ENCODE results near the gene STAT5B. TPM values are rescaled to one million over a fixed set of nuclear protein-coding genes. Genes with fewer than 3 reads are reported as not detected.
"Not testable (repeated sequence)": the region's sequence is repeated elsewhere in the genome, so short reads cannot be mapped to it uniquely, and the experiment has no call there.

The STAT5B gene
- total RNA-seq, 4 donors from 2014 or later: 52.7 to 105 (median 57.6) TPM

DNA sequence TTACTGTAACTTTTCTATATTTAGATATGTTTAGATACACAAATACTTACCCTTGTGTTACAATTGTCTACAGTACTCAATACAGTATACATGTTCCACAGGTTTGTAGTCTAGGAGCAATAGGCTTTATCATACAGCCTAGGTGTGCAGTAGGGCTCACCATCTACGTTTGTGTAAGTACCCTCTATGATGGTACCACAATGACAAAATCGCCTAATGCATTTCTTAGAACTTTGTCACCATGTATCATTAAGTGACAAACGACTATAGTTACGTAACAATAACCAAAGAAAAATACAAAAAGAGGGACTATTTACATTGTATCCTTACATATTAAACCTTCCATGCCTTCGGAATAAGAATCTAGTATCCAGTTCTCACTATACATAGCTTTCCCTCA is 8.0 kb downstream of the STAT5B start:
- no peaks in the 10 kb centered on the region for H3K36me3 ChIP-seq
- no peak overlapping the region for H3K27ac ChIP-seq
- no peaks in the 10 kb centered on the region for H3K9me3 ChIP-seq
- peaks cover 8% of the 10 kb centered on the region for H3K4me1 ChIP-seq
- 91% methylated on average over 5 of the region's 5 CpGs for WGBS
- H3K4me3 ChIP-seq: no peak overlapping the region
- no peaks in the 10 kb centered on the region for H3K27me3 ChIP-seq
- no peak for DNase-seq (ENCODE audit: low spot score in 2 of 2)
- TF ChIP-seq POLR2A (IDR thresholded peaks at IDR 0.05) (no peak), POLR2AphosphoS5 (IDR thresholded peaks at IDR 0.05) (no peak), CTCF (IDR thresholded peaks at IDR 0.05) (no peak), EP300 (IDR thresholded peaks at IDR 0.05) (no peak)

- Histone ChIP-seq H3K27ac (no peak overlapping the region), H3K9me3 (no peaks in the 10 kb centered on the region), H3K4me3 (no peak overlapping the region), H3K36me3 (no peaks in the 10 kb centered on the region), H3K27me3 (no peaks in the 10 kb centered on the region), H3K4me1 (peaks cover 4% of the 10 kb centered on the region)
- TF ChIP-seq EP300 (IDR thresholded peaks at IDR 0.05) (no peak), CTCF (IDR thresholded peaks at IDR 0.05) (no peak), POLR2AphosphoS5 (IDR thresholded peaks at IDR 0.05) (no peak), POLR2A (IDR thresholded peaks at IDR 0.05) (no peak)
- 72% methylated on average over 9 of the region's 9 CpGs for WGBS
- no peak for DNase-seq (ENCODE audit: low spot score in 2 of 2)
These were observed 9.0 kb downstream of the STAT5B start for GRCh38 chr17:42266918-42267766.

- H3K9me3 ChIP-seq: no peaks in the 10 kb centered on the region
- peaks cover 4% of the 10 kb centered on the region for H3K4me1 ChIP-seq
- DNase-seq (ENCODE audit: low spot score in 2 of 2): no peak
- H3K27ac ChIP-seq: no peak overlapping the region
- no peaks in the 10 kb centered on the region for H3K27me3 ChIP-seq
- WGBS: 87% methylated on average over 2 of the region's 2 CpGs
- TF ChIP-seq POLR2AphosphoS5 (IDR thresholded peaks at IDR 0.05): no peak
- no peak for TF ChIP-seq POLR2A (IDR thresholded peaks at IDR 0.05)
- no peak for TF ChIP-seq EP300 (IDR thresholded peaks at IDR 0.05)
- TF ChIP-seq CTCF (IDR thresholded peaks at IDR 0.05): no peak
- no peak overlapping the region for H3K4me3 ChIP-seq
- no peaks in the 10 kb centered on the region for H3K36me3 ChIP-seq
These were observed 9.7 kb downstream of the STAT5B start for GRCh38 chr17:42266462-42266861.

- H3K4me1 ChIP-seq; H3K27ac ChIP-seq; DNase-seq (ENCODE audit: low spot score in 2 of 2); H3K36me3 ChIP-seq; H3K4me3 ChIP-seq; H3K27me3 ChIP-seq; H3K9me3 ChIP-seq: not testable (repeated sequence)
- WGBS: 100% methylated on average over 3 of the region's 4 CpGs
These were observed 11.8 kb downstream of the STAT5B start for GRCh38 chr17:42264366-42264765.

DNA sequence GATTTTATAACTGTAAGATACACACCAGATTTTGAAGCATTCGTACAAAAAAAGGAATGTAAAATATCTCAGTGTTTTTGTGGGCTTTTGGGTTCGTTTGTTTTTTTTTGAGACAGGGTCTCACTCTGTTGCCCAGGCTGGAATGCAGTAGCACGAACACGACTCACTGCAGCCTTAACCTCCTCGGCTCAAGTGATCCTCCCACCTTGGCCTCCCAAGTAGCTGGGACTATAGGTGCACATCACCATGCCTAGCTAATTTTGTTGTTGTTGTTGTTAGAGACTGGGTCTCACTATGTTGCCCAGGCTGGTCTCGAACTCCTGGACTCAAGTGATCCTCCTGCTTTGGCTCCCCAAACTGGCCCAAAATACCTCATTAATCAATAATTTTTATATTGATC is 15.9 kb downstream of the STAT5B start:
- H3K4me3 ChIP-seq: no peak overlapping the region
- H3K9me3 ChIP-seq: no peaks in the 10 kb centered on the region
- H3K27me3 ChIP-seq: no peaks in the 10 kb centered on the region
- WGBS: 92% methylated on average over 6 of the region's 6 CpGs
- DNase-seq (ENCODE audit: low spot score in 2 of 2): no peak
- TF ChIP-seq CTCF (IDR thresholded peaks at IDR 0.05): no peak
- no peak for TF ChIP-seq POLR2AphosphoS5 (IDR thresholded peaks at IDR 0.05)
- no peak for TF ChIP-seq EP300 (IDR thresholded peaks at IDR 0.05)
- no peak for TF ChIP-seq POLR2A (IDR thresholded peaks at IDR 0.05)
- no peaks in the 10 kb centered on the region for H3K36me3 ChIP-seq
- no peaks in the 10 kb centered on the region for H3K4me1 ChIP-seq
- H3K27ac ChIP-seq: no peak overlapping the region

Data from suprapubic skin (tissue), 4 donors.